ENCODE results near the gene BLVRB. TPM values are rescaled to one million over a fixed set of nuclear protein-coding genes. Genes with fewer than 3 reads are reported as not detected.

The BLVRB gene
- total and polyA plus RNA-seq, 10 of the 15 experiments (the other 5 are each of a cell fraction or from before 2014, with no cell fraction given) = 6.3 to 53.3 (median 27.8) TPM

DNA sequence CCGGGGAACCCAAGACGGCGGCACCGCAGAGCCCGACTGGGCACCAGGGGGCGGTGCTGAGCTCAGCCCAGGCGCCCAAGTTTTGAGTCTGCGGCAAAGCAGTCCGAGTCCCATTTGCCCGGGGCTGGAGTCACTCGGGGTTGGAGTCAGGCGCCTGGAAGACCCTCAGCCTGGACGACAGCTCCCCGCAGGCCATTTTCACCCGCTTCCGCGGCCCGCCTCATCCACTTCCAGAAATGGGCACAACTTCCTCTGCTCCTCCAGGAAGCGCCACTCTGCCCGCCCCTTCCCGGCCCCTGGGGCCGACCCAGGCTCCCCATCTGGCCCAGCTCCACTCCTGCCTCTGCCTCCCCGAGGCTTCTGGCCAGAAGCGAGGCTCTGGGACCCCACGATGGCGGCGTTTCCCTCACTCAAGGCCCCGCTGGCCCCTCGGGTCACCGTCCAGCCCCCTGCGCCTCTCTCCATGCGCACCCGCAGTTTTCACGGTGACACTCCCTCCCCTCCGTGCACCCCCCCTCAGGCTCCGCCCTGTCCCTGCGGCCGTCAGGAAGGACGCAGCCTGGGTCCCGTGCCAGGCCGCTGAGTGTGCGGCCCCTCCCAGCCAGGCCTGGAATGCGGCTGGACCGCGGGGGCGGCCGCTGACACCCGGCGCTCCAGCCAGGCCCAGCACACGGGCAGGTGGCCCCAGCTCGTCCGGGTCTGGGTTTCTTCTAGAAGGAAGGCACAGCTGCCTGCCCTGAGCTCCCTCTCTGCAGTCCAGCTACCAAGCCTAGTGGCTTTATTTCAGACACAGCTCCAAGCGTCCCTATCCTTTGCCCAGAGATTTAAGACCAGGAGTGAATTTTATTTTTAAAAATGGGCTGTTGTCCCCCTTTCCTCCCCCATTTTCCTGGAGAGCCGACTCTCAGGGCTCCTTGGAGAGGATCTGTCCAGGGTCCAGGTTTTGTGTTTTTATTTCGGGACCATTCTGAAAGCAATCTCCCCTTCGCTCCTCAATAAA, 44.5 kb downstream of the BLVRB start (continued):
- TF ChIP-seq, protein P1, sequence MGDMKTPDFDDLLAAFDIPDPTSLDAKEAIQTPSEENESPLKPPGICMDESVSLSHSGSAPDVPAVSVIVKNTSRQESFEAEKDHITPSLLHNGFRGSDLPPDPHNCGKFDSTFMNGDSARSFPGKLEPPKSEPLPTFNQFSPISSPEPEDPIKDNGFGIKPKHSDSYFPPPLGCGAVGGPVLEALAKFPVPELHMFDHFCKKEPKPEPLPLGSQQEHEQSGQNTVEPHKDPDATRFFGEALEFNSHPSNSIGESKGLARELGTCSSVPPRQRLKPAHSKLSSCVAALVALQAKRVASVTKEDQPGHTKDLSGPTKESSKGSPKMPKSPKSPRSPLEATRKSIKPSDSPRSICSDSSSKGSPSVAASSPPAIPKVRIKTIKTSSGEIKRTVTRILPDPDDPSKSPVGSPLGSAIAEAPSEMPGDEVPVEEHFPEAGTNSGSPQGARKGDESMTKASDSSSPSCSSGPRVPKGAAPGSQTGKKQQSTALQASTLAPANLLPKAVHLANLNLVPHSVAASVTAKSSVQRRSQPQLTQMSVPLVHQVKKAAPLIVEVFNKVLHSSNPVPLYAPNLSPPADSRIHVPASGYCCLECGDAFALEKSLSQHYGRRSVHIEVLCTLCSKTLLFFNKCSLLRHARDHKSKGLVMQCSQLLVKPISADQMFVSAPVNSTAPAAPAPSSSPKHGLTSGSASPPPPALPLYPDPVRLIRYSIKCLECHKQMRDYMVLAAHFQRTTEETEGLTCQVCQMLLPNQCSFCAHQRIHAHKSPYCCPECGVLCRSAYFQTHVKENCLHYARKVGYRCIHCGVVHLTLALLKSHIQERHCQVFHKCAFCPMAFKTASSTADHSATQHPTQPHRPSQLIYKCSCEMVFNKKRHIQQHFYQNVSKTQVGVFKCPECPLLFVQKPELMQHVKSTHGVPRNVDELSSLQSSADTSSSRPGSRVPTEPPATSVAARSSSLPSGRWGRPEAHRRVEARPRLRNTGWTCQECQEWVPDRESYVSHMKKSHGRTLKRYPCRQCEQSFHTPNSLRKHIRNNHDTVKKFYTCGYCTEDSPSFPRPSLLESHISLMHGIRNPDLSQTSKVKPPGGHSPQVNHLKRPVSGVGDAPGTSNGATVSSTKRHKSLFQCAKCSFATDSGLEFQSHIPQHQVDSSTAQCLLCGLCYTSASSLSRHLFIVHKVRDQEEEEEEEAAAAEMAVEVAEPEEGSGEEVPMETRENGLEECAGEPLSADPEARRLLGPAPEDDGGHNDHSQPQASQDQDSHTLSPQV (IDR thresholded peaks at IDR 0.05) = no peak
- TF ChIP-seq FOS (IDR thresholded peaks at IDR 0.05; ENCODE audit: borderline replicate concordance, extremely low read depth, insufficient read length) = no peak
- peak; percentile 52; the same call in 1 of the 2 replicates for TF ChIP-seq RB1 (IDR thresholded peaks at IDR 0.05; ENCODE audit: borderline replicate concordance)
- TF ChIP-seq, protein P2, sequence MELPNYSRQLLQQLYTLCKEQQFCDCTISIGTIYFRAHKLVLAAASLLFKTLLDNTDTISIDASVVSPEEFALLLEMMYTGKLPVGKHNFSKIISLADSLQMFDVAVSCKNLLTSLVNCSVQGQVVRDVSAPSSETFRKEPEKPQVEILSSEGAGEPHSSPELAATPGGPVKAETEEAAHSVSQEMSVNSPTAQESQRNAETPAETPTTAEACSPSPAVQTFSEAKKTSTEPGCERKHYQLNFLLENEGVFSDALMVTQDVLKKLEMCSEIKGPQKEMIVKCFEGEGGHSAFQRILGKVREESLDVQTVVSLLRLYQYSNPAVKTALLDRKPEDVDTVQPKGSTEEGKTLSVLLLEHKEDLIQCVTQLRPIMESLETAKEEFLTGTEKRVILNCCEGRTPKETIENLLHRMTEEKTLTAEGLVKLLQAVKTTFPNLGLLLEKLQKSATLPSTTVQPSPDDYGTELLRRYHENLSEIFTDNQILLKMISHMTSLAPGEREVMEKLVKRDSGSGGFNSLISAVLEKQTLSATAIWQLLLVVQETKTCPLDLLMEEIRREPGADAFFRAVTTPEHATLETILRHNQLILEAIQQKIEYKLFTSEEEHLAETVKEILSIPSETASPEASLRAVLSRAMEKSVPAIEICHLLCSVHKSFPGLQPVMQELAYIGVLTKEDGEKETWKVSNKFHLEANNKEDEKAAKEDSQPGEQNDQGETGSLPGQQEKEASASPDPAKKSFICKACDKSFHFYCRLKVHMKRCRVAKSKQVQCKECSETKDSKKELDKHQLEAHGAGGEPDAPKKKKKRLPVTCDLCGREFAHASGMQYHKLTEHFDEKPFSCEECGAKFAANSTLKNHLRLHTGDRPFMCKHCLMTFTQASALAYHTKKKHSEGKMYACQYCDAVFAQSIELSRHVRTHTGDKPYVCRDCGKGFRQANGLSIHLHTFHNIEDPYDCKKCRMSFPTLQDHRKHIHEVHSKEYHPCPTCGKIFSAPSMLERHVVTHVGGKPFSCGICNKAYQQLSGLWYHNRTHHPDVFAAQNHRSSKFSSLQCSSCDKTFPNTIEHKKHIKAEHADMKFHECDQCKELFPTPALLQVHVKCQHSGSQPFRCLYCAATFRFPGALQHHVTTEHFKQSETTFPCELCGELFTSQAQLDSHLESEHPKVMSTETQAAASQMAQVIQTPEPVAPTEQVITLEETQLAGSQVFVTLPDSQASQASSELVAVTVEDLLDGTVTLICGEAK (IDR thresholded peaks at IDR 0.05; ENCODE audit: borderline replicate concordance) = no peak; the same call in 1 of the 2 replicates
- TF ChIP-seq NBN (IDR thresholded peaks at IDR 0.05) = no peak; the same call in none of the 2 replicates
- peak; percentile 85; the same call in 1 of the 2 replicates for TF ChIP-seq POLR2AphosphoS2 (IDR thresholded peaks at IDR 0.05; ENCODE audit: low read depth, low read length)
- TF ChIP-seq, protein P3, sequence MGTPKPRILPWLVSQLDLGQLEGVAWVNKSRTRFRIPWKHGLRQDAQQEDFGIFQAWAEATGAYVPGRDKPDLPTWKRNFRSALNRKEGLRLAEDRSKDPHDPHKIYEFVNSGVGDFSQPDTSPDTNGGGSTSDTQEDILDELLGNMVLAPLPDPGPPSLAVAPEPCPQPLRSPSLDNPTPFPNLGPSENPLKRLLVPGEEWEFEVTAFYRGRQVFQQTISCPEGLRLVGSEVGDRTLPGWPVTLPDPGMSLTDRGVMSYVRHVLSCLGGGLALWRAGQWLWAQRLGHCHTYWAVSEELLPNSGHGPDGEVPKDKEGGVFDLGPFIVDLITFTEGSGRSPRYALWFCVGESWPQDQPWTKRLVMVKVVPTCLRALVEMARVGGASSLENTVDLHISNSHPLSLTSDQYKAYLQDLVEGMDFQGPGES (IDR thresholded peaks at IDR 0.05) = no peak
- TF ChIP-seq IRF4 (IDR thresholded peaks at IDR 0.05; ENCODE audit: low read depth, low read length) = no peak
- TF ChIP-seq, protein P4, sequence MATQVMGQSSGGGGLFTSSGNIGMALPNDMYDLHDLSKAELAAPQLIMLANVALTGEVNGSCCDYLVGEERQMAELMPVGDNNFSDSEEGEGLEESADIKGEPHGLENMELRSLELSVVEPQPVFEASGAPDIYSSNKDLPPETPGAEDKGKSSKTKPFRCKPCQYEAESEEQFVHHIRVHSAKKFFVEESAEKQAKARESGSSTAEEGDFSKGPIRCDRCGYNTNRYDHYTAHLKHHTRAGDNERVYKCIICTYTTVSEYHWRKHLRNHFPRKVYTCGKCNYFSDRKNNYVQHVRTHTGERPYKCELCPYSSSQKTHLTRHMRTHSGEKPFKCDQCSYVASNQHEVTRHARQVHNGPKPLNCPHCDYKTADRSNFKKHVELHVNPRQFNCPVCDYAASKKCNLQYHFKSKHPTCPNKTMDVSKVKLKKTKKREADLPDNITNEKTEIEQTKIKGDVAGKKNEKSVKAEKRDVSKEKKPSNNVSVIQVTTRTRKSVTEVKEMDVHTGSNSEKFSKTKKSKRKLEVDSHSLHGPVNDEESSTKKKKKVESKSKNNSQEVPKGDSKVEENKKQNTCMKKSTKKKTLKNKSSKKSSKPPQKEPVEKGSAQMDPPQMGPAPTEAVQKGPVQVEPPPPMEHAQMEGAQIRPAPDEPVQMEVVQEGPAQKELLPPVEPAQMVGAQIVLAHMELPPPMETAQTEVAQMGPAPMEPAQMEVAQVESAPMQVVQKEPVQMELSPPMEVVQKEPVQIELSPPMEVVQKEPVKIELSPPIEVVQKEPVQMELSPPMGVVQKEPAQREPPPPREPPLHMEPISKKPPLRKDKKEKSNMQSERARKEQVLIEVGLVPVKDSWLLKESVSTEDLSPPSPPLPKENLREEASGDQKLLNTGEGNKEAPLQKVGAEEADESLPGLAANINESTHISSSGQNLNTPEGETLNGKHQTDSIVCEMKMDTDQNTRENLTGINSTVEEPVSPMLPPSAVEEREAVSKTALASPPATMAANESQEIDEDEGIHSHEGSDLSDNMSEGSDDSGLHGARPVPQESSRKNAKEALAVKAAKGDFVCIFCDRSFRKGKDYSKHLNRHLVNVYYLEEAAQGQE (IDR thresholded peaks at IDR 0.05; ENCODE audit: low read depth, low read length) = no peak
- 0 out of 2 replicates have a peak, but pooled peaks have one; percentile 33 for TF ChIP-seq SMAD5 (IDR thresholded peaks at IDR 0.05; ENCODE audit: low read depth)
- TF ChIP-seq RELA (IDR thresholded peaks at IDR 0.05; ENCODE audit: borderline replicate concordance, partially characterized antibody) = peak; percentile 83
- peak; percentile 49 for TF ChIP-seq SP1 (IDR thresholded peaks at IDR 0.05; ENCODE audit: low read depth, low read length)
- peak; percentile 82 for TF ChIP-seq POLR2AphosphoS5 (IDR thresholded peaks at IDR 0.05; ENCODE audit: low read length)
- peak; percentile 97 for TF ChIP-seq IKZF1 (conservative IDR thresholded peaks at IDR 0.05)
- TF ChIP-seq RAD51 (IDR thresholded peaks at IDR 0.05) = no peak
- no peak for TF ChIP-seq ZZZ3 (IDR thresholded peaks at IDR 0.05; ENCODE audit: control insufficient read depth, insufficient read length, low read depth)

Measured in GM12878 (cell line).